NCI-H1048 (cell line): ENCODE data around the gene PCLO.
"Not testable (repeated sequence)": the region's sequence is repeated elsewhere in the genome, so short reads cannot be mapped to it uniquely, and the experiment has no call there.

Experiments used
- DNase-seq: peaks from one replicate; lab custom pipeline; 2025; lab: John Stamatoyannopoulos, UW

Gene PCLO

GRCh38 chr7:82736633-82737032 is 426.1 kb downstream of the PCLO start:
- no peak for DNase-seq

- no peak for DNase-seq
These were observed 430.0 kb downstream of the PCLO start for GRCh38 chr7:82732677-82733076.

- no peak for DNase-seq
These were observed 433.3 kb downstream of the PCLO start for GRCh38 chr7:82729172-82730030.

GRCh38 chr7:82726038-82726800 is 436.5 kb downstream of the PCLO start:
- DNase-seq, result no peak

- DNase-seq, result no peak
These were observed 439.3 kb downstream of the PCLO start for GRCh38 chr7:82723411-82723810.

- no peak for DNase-seq
These were observed 439.7 kb downstream of the PCLO start for GRCh38 chr7:82722946-82723345.

- no peak for DNase-seq
These were observed 447.3 kb downstream of the PCLO start for GRCh38 chr7:82715344-82715743.

GRCh38 chr7:82714883-82715282 is 447.8 kb downstream of the PCLO start:
- no peak for DNase-seq

GRCh38 chr7:82713506-82713905 is 449.2 kb downstream of the PCLO start:
- no peak for DNase-seq

- not testable (repeated sequence) for DNase-seq
These were observed 456.3 kb downstream of the PCLO start for GRCh38 chr7:82706344-82706743.

GRCh38 chr7:82705517-82706260 is 457.0 kb downstream of the PCLO start:
- no peak for DNase-seq

- no peak for DNase-seq
These were observed 458.6 kb downstream of the PCLO start for GRCh38 chr7:82704121-82704520.
